Mucosa of gallbladder (tissue), 1 donor: ENCODE measurements around the gene ZAP70. TPM values are rescaled to one million over a fixed set of nuclear protein-coding genes. Genes with fewer than 3 reads are reported as not detected.
A peak's percentile ranks its signal among the peaks of the same experiment; 100 is the strongest.
"Not testable (repeated sequence)": the region's sequence is repeated elsewhere in the genome, so short reads cannot be mapped to it uniquely, and the experiment has no call there.

ENCODE experiments used
- DNase-seq: peaks from one replicate; pipeline ENCODE4 v3.0.0-alpha.2; 2020; ENCODE audit warnings: low spot score
- total RNA-seq: library from RNA; stranded (reverse); gene quantifications from one replicate; pipeline ENCODE4 v1.2.1, GENCODE V29; 2021
- donor health status: DM: no; HTN: no; CAD: no.

The ZAP70 gene
- total RNA-seq, 1 donor from 2014 or later: 12.6 TPM

DNA sequence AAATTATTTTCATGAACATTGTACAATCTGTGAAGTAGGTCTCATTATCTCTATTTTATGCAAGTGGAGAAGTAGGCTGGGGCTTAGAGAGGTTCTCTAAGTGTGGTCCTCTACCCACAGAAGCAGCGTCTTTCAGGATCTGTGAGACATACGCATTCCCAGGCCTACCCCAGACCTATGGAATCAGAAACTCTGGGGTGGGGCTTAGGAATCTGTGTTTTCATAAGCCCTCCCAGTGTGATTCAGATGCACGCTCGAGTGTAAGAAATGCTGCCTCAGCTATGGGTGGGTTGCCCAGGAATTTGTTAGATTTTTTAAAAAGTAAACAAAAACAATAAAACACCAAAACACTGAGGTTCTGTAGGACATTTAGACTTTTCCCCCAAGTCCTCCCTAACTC is 14.8 kb upstream of the ZAP70 start:
- DNase-seq: no peak

DNA sequence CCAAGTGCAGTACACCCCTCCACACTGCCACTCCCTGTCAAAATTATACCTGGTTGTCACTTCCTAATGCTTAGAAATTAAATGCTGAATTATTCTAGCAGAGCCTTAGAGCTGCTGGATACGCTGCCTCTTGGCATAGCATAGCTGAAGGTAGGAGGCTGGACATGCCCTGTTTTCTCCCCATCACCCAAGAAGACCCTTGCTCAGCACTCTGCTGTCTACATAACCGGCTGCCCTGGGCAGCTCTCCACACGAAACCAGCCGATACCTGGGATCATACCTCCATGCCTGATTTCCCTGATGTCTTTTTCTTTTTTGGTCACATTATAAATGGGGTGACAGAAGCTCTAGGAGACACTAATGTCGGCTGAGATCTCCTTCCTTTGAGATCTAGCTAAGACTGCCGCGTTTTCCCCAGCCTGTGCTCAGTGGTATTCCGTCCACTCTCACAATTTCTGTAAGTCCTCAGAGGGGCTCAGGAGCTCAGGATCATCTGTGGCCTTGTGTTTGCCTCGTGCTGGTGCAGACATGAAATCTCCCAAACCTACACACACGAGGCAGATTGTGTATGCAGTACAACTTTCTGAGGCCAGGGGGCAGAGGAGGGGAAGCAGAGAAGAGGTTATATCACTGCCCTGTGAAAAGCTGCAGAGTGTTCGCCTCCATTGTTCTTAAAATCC is 13.5 kb upstream of the ZAP70 start:
- peak; percentile 54 for DNase-seq

- DNase-seq: no peak
Observed at GRCh38 chr2:97701186-97701585, 12.2 kb upstream of the ZAP70 start.

GRCh38 chr2:97701851-97702465 is 11.4 kb upstream of the ZAP70 start:
- DNase-seq: no peak

- no peak for DNase-seq
Observed at GRCh38 chr2:97702731-97703470, 10.5 kb upstream of the ZAP70 start.

DNA sequence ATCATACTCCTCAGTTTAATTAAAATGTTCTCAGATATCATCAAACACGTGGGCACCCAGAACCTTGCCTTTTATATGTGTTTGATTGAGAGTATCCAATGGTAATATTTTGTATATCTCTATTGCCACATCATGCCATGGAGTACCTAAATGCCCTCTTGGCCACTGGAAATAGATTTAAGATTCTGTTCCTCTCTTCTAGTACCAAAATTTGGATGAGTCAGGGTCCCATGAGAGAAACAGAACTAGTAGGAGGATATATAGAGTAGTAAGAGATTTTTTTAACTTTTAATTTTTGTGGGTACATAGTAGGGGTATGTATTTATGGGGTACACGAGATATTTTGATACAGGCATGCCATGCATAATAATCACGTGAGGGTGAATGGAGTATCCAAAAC is 9.6 kb upstream of the ZAP70 start:
- no peak for DNase-seq

DNA sequence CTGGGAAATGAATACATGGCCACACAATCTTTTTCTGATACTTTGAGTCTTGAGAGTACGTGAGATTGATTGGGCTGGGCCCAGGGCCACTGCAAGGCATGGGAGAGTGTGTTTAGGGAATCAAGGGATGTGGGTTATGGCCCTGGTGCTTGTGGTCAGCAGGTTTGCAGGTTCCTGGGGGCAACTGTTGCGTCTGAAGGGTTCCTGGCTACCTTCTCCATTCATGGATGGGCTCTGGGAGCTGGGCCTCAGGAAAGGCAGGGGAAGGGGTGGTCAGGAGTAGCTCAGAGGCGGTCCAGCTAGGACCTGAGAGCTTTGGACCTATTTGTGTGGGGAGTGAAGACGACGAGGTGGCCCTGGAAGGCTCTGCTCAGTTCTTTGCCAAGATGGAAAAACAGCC is 8.4 kb upstream of the ZAP70 start:
- no peak for DNase-seq

- DNase-seq: no peak
Observed at GRCh38 chr2:97706112-97706511, 7.3 kb upstream of the ZAP70 start.

GRCh38 chr2:97706708-97707345 is 6.5 kb upstream of the ZAP70 start:
- no peak for DNase-seq

GRCh38 chr2:97707362-97708047 is 5.9 kb upstream of the ZAP70 start:
- peak; percentile 53 for DNase-seq

DNA sequence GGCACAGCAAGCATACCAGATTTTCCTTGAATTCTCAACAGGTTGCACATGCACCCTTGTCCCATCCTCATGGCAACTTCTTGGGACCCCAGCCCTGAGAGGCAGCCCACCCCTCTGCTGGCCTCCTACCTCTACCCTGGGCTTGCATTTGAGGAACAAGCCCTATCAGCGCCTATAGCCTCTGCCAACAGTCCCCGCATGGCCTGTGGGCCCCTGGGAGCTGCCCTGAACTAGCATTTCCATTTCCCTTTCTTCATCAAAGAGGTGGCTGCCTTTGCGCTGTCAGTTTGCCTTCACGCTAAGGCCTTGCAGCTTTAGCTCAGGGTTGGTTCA is 5.4 kb upstream of the ZAP70 start:
- no peak for DNase-seq

DNA sequence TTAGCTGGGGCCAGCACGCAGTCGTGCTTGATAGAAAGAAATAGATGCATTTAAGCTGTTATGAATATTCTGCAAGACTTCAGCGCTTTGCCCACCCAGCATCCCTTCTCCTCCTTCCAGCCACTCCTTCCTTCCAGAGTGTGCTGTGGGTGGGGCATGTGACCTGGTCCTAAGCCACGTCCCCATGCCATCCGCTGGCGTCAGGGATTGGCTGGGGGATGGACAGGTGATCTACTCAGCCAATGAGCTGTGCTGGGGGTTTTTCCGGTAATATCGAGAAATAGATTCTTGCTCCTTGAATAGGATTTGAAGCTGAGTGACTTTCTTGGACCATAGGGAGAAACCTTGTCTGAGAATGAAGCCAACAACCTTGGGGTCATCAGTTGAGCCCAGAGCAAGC is 4.8 kb upstream of the ZAP70 start:
- DNase-seq: no peak

DNA sequence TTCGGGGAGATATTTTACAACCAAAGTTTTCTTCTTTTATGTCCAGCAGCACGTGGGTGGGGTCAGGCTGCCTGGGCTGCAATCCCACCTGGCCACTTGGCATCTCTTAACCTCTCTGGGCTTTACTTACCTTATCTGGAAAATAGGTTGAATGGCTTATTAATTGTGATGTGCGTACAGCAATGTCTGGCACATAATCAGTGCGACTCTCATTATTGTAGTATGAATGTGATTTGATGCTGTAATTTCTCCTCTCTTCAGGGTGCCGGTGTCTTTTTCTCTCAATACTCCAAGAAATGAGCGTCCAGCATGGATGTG is 2.0 kb upstream of the ZAP70 start:
- no peak for DNase-seq

DNA sequence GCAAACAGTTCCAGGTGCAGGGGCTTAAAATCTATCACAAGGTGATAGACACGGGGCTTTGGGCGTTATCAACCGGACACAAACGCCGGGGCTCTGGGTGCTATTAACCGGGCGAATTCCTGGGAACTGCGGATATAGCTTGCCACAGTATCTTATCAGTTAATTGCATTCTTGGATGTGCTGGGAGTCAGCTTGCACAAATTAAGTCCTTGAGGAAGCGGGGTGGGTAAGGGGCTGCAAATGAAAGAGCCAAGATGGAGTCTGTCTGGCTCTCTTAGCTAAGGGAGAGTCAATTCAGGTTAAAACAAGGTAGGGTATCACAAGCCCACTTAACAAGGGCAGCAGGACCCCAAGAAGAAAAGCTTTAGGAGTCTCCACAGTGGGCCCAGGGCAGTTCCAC is 1.2 kb upstream of the ZAP70 start:
- DNase-seq: not testable (repeated sequence)

- DNase-seq: no peak
Observed at GRCh38 chr2:97712693-97713295, 582 bp upstream of the ZAP70 start.

DNA sequence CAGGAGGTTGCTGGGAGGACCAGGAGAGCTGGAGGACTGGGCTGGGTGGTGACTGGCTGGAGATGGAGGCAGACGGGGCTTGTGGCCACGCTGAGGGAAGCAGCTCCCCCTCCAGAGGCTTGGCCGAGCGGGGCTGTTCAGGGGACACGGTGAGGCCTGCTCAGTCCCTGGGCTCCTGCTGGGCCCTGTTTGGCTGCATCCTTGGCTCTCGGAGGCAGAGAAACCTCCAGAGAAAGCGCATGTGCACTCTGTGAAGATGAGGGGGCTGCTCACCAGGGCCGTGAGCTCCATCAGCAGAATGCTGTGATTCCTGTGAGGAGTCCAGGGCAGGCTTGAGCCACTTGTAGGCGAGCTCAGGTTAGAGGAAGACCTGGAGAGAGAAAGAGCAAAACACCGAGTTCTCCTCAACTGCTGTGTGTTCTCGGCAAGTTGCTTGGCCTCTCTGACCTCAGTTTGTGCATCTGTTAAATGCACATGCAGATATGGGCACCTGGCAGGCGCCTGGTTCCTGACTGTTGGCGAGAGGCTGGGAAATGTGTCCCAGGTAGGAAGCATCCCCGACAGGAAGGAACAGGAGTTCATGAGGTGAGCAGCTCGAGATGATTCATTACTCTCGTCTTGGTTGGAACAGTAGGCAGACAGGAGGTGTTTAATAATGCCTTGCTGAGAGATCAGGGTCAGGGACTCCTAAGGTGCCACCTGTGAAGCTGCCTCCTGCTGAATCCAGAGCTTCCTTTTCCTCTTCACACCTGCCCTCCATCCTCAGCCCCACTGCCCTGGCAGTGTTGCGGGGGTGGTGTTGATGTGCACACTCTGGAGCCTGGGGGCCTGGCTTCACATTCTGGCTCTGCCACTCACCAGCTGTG is 941 bp downstream of the ZAP70 start:
- DNase-seq: no peak

GRCh38 chr2:97714950-97715652 is 1.7 kb downstream of the ZAP70 start:
- no peak for DNase-seq

DNA sequence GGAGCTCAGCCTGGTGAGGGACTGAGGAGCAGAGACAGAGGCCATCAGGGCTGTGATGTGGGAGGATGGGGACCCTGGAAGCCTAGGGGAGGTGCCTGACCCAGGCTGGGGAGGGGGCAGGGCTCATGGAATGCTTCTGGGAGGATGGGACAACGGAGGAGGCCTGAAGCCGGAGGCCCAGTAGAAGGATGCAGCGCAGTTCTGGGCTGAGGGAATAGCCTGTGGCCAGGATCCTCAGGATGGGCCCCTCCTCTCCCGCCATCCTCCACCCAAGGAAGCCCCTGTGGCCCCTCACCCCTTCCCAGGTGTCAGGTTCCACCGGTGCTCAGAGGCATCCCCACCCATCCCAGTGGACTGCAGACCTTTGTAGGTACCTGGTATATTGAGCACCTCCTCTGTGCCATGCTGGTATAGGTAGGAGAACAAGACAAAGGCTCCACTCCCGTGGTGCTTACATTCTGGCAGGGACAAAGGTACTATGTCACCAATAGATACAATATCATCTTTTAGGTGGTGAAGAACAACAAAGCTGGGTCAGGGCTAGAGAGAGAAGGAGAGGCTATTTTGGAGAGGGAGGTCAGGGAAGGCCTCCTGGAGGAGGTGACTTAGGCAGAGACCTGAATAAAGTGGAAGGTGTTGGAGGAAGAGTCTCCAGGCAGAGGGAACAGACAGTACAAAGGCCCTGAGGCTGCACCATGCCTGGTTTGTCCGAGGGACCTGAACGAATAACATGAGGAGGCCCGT is 2.7 kb downstream of the ZAP70 start:
- DNase-seq: no peak
